Esophagus muscularis mucosa (tissue), 4 donors: ENCODE data around the gene TSNAX. TPM values are rescaled to one million over a fixed set of nuclear protein-coding genes. Genes with fewer than 3 reads are reported as not detected.
"Not testable (repeated sequence)": the region's sequence is repeated elsewhere in the genome, so short reads cannot be mapped to it uniquely, and the experiment has no call there.

ENCODE experiments used
- DNase-seq: peaks from one replicate; pipeline ENCODE4 v3.0.0-alpha.2; 2017; ENCODE audit errors: extremely low spot score
- H3K27ac ChIP-seq, 4 donors: fragments of 200-600 bp; sonication (generic); replicated peaks in 1 of 4; 1 replicate in 3 of 4; 2 replicates in 1 of 4; pipeline ENCODE4 v1.5.1; 2016 to 2019; ENCODE audit warnings: mild to moderate bottlenecking in 1 of 4
- H3K27me3 ChIP-seq, 4 donors: fragments of 200-600 bp; sonication (generic); one replicate each; pipeline versions ENCODE4 v1.5.1 to v1.6.0; 2016 to 2019
- H3K36me3 ChIP-seq, 4 donors: fragments of 200-600 bp; sonication (generic); one replicate each; pipeline ENCODE4 v1.5.1; 2016 to 2019
- H3K4me1 ChIP-seq, 4 donors: fragments of 200-600 bp; sonication (generic); one replicate each; pipeline ENCODE4 v1.5.1; 2016 to 2019
- H3K4me3 ChIP-seq, 4 donors: fragments of 200-600 bp; sonication (generic); 1 replicate in 2 of 4; 2 replicates in 2 of 4; pipeline ENCODE4 v1.5.1; 2016 to 2019; ENCODE audit warnings: mild to moderate bottlenecking in 4 of 4, moderate library complexity in 1 of 4
- H3K9me3 ChIP-seq, 4 donors: fragments of 200-600 bp; sonication (generic); 1 replicate in 3 of 4; 2 replicates in 1 of 4; pipeline ENCODE4 v1.5.1; 2016 to 2019
- CTCF ChIP-seq, 3 experiments: fragments of 200-600 bp in 2 of 3; fragments of 450-650 bp in 1 of 3; sonication (generic) in 2 of 3; IDR thresholded peaks; one replicate each; pipeline ENCODE4 v1.5.1; 2017 to 2019; ENCODE audit warnings: antibody characterized with exemption in 3 of 3, mild to moderate bottlenecking in 2 of 3, moderate library complexity in 1 of 3
- EP300 ChIP-seq: sonication (generic); formaldehyde crosslinking; IDR thresholded peaks from one replicate; pipeline ENCODE4 v1.6.1; 2017; ENCODE audit warnings: antibody characterized with exemption
- POLR2A ChIP-seq: fragments of 450-650 bp; IDR thresholded peaks from one replicate; pipeline ENCODE4 v1.6.1; 2017; ENCODE audit warnings: antibody characterized with exemption, moderate library complexity, mild to moderate bottlenecking, low read depth
- POLR2AphosphoS5 ChIP-seq, 2 donors: sonication (generic); formaldehyde crosslinking; IDR thresholded peaks; one replicate each; pipeline ENCODE4 v1.6.1; 2017; ENCODE audit warnings: antibody characterized with exemption in 2 of 2
- WGBS: methylation state at CpG from one replicate; pipeline ENCODE4 v1.1.5; 2018; 5-methylcytosine and 5-hydroxymethylcytosine counted together
- intact Hi-C: fragments of 100-400 bp; cut with DNase I; formaldehyde crosslinking; loops from one replicate; pipeline ENCODE4 v1.15.1; 2023
- total RNA-seq, 4 donors: library from RNA; depleted of rRNA; stranded (reverse); fragments of >200 nt; gene quantifications; one replicate each; pipeline versions ENCODE4 v1.1.0 to v1.2.1, GENCODE V29; 2016

The TSNAX gene
- total RNA-seq, 4 donors from 2014 or later = 20.4 to 29.6 (median 24.7) TPM

GRCh38 chr1:231497629-231498152 is 30.8 kb upstream of the TSNAX start:
- WGBS = 89% methylated on average over 2 of the region's 2 CpGs
- H3K4me3 ChIP-seq = no peak overlapping the region
- intact Hi-C loops = no loop called here
- H3K9me3 ChIP-seq = peaks cover 0 to 11% (median 5%) of the 10 kb centered on the region in 4 donors
- H3K36me3 ChIP-seq = no peaks in the 10 kb centered on the region
- H3K27ac ChIP-seq = no peak overlapping the region
- no peak for TF ChIP-seq POLR2AphosphoS5 (IDR thresholded peaks at IDR 0.05)
- no peak for TF ChIP-seq CTCF (IDR thresholded peaks at IDR 0.05)
- no peak for TF ChIP-seq EP300
- no peak for TF ChIP-seq POLR2A
- no peak for DNase-seq
- no peaks in the 10 kb centered on the region for H3K27me3 ChIP-seq
- no peaks in the 10 kb centered on the region for H3K4me1 ChIP-seq

- Histone ChIP-seq H3K9me3 (peaks cover 0 to 11% (median 5%) of the 10 kb centered on the region in 4 donors), H3K4me3 (no peak overlapping the region), H3K36me3 (no peaks in the 10 kb centered on the region), H3K4me1 (no peaks in the 10 kb centered on the region), H3K27ac (no peak overlapping the region), H3K27me3 (no peaks in the 10 kb centered on the region)
- DNase-seq = no peak
- TF ChIP-seq POLR2A (no peak), EP300 (no peak), CTCF (IDR thresholded peaks at IDR 0.05) (no peak), POLR2AphosphoS5 (IDR thresholded peaks at IDR 0.05) (no peak)
- WGBS = 61% methylated on average over 3 of the region's 3 CpGs
- intact Hi-C loops = no loop called here
Measured at GRCh38 chr1:231499148-231499763, 29.2 kb upstream of the TSNAX start.

- H3K27me3 ChIP-seq = no peaks in the 10 kb centered on the region
- no peaks in the 10 kb centered on the region for H3K4me1 ChIP-seq
- intact Hi-C loops = no loop called here
- H3K27ac ChIP-seq = no peak overlapping the region
- DNase-seq = no peak
- peaks cover 0 to 11% (median 5%) of the 10 kb centered on the region in 4 donors for H3K9me3 ChIP-seq
- TF ChIP-seq CTCF (IDR thresholded peaks at IDR 0.05) (no peak), POLR2A (no peak), EP300 (no peak), POLR2AphosphoS5 (IDR thresholded peaks at IDR 0.05) (no peak)
- H3K36me3 ChIP-seq = no peaks in the 10 kb centered on the region
- WGBS = 86% methylated on average over 2 of the region's 2 CpGs
- H3K4me3 ChIP-seq = no peak overlapping the region
Measured at GRCh38 chr1:231500666-231501065, 27.8 kb upstream of the TSNAX start.

GRCh38 chr1:231503168-231503567 is 25.3 kb upstream of the TSNAX start:
- DNase-seq, H3K4me1 ChIP-seq, H3K4me3 ChIP-seq, H3K36me3 ChIP-seq, H3K27me3 ChIP-seq, H3K27ac ChIP-seq, intact Hi-C loops: not testable (repeated sequence)
- 88% methylated on average over 1 of the region's 1 CpG for WGBS
- H3K9me3 ChIP-seq = peaks cover 0 to 11% (median 5%) of the 10 kb centered on the region in 4 donors

- H3K27ac ChIP-seq = no peak overlapping the region
- WGBS = 78% methylated on average over 9 of the region's 9 CpGs
- TF ChIP-seq EP300 (no peak), POLR2AphosphoS5 (IDR thresholded peaks at IDR 0.05) (no peak)
- no peaks in the 10 kb centered on the region for H3K4me1 ChIP-seq
- no peaks in the 10 kb centered on the region for H3K9me3 ChIP-seq
- no peaks in the 10 kb centered on the region for H3K36me3 ChIP-seq
- H3K27me3 ChIP-seq = no peaks in the 10 kb centered on the region
- intact Hi-C loops = no loop called here
- DNase-seq = no peak
- no peak overlapping the region for H3K4me3 ChIP-seq
Measured at GRCh38 chr1:231507476-231508355, 20.8 kb upstream of the TSNAX start.
